Measurements from ENCODE around the gene DIP2B. TPM values are rescaled to one million over a fixed set of nuclear protein-coding genes. Genes with fewer than 3 reads are reported as not detected.

DIP2B gene
- polyA plus RNA-seq, 1 of the 3 experiments (the other 2 are of a cell fraction), result 6.6 TPM

DNA sequence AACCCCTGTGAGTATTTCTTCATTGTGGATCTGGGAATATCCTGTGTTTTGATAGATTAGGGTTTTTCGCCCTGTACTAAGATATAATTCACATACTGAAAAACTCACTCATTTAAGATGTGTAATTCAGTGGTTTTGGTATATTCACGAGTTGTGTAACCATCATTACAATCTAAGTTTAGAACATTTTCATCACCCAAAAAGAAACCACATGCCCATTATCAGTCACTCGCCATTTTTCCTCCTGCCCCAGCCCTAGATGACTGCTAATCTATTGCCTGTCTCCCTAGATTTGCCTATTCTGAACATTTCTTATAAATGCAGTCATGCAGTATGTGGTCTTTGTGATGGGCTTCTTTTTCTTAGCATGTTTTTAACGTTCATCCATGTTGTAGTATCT is 191.2 kb downstream of the DIP2B start:
- Histone ChIP-seq H2AFZ (ENCODE audit: low read depth) (no peak overlapping the region), H3K4me3 (ENCODE audit: low read depth in 2 of 2, low read length in 1 of 2) (no peak overlapping the region), H3K9ac (no peak overlapping the region), H3K4me2 (no peak overlapping the region), H3K27ac (ENCODE audit: low read depth in 2 of 2, low read length in 1 of 2) (no peak overlapping the region), H3K27me3 (ENCODE audit: insufficient read depth) (no peaks in the 10 kb centered on the region), H3F3A (replicated peaks; ENCODE audit: insufficient read depth) (no peaks in the 10 kb centered on the region), H3K36me3 (replicated peaks in 1 of 2; ENCODE audit: control insufficient read depth in 1 of 2, insufficient read depth in 2 of 2, low read length in 1 of 2) (peaks cover 53 to 60% of the 10 kb centered on the region in 2 experiments), H4K20me1 (ENCODE audit: insufficient read depth) (no peaks in the 10 kb centered on the region), H3K9me3 (no peaks in the 10 kb centered on the region), H3K79me2 (ENCODE audit: insufficient read depth) (no peaks in the 10 kb centered on the region), H3K9me2 (no peaks in the 10 kb centered on the region), H3K4me1 (ENCODE audit: control insufficient read depth in 1 of 2, insufficient read depth in 2 of 2, low read depth in 1 of 2, low read length in 1 of 2) (no peaks in the 10 kb centered on the region; a peak in 1 of 4 replicates)
- POLR2A ChIA-PET, result no interaction called here
- no peak for TF ChIP-seq FOSL2 (IDR thresholded peaks at IDR 0.05; ENCODE audit: borderline replicate concordance, low read depth)
- no peak for TF ChIP-seq MAX (IDR thresholded peaks at IDR 0.05; ENCODE audit: low read depth)
- no peak for TF ChIP-seq TCF12 (IDR thresholded peaks at IDR 0.05)
- WGBS (ENCODE audit: low lambda C conversion rate), result 92% methylated on average over 4 of the region's 4 CpGs
- CTCF ChIA-PET, result interaction anchor here (1.2 to 2.1 kb wide), 3 partner anchors 9 to 58 kb away, joined by 3 to 5 read pairs (median 4); no protein-coding TSS in a partner anchor
- no peak for DNase-seq

DNA sequence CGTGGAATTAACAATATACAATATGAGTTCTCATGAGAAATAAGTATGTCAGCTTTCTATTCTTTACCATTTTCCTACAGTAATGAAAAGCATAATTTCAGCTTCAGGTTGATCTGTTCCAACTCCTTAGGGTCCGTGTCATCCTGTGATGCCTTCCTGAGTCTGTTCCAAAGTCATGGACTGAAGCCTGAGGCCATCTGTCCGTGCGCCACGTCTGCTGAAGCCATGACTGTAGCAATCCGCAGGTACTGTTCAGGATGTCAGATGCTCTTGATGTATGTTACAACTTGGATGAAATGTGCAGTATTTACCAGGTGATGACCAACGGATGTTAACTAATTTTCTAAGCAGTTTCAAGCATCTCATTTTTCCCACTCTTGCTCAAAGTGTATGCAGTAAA is 192.1 kb downstream of the DIP2B start:
- Histone ChIP-seq H3K27ac (ENCODE audit: low read depth in 2 of 2, low read length in 1 of 2) (no peak overlapping the region), H3K9me3 (no peaks in the 10 kb centered on the region), H3K9ac (no peak overlapping the region), H3F3A (replicated peaks; ENCODE audit: insufficient read depth) (no peaks in the 10 kb centered on the region), H2AFZ (ENCODE audit: low read depth) (no peak overlapping the region), H3K27me3 (ENCODE audit: insufficient read depth) (no peaks in the 10 kb centered on the region), H3K4me2 (no peak overlapping the region), H3K9me2 (no peaks in the 10 kb centered on the region), H3K4me1 (ENCODE audit: control insufficient read depth in 1 of 2, insufficient read depth in 2 of 2, low read depth in 1 of 2, low read length in 1 of 2) (no peaks in the 10 kb centered on the region; a peak in 1 of 4 replicates), H3K79me2 (ENCODE audit: insufficient read depth) (no peaks in the 10 kb centered on the region), H3K36me3 (replicated peaks in 1 of 2; ENCODE audit: control insufficient read depth in 1 of 2, insufficient read depth in 2 of 2, low read length in 1 of 2) (peaks cover 49 to 61% of the 10 kb centered on the region in 2 experiments), H3K4me3 (ENCODE audit: low read depth in 2 of 2, low read length in 1 of 2) (no peak overlapping the region), H4K20me1 (ENCODE audit: insufficient read depth) (no peaks in the 10 kb centered on the region)
- no peak for DNase-seq
- TF ChIP-seq JUND (IDR thresholded peaks at IDR 0.05) (no peak), SMC3 (IDR thresholded peaks at IDR 0.05; ENCODE audit: low read depth, low read length) (no peak), EP300 (IDR thresholded peaks at IDR 0.05; ENCODE audit: borderline replicate concordance in 1 of 2, low read depth in 1 of 2, low read length in 1 of 2) (no peak), CTCF (IDR thresholded peaks at IDR 0.05) (no peak), REST (IDR thresholded peaks at IDR 0.05; ENCODE audit: low read depth, low read length) (no peak), TAF1 (IDR thresholded peaks at IDR 0.05; ENCODE audit: borderline replicate concordance, low read depth, low read length) (no peak), YY1 (IDR thresholded peaks at IDR 0.05; ENCODE audit: low read depth) (no peak), RAD21 (IDR thresholded peaks at IDR 0.05; ENCODE audit: low read length) (no peak), ELF1 (IDR thresholded peaks at IDR 0.05) (no peak), RCOR1 (IDR thresholded peaks at IDR 0.05; ENCODE audit: low read length) (no peak), RFX5 (IDR thresholded peaks at IDR 0.05; ENCODE audit: low read length) (no peak)
- TF ChIP-seq, protein P1, sequence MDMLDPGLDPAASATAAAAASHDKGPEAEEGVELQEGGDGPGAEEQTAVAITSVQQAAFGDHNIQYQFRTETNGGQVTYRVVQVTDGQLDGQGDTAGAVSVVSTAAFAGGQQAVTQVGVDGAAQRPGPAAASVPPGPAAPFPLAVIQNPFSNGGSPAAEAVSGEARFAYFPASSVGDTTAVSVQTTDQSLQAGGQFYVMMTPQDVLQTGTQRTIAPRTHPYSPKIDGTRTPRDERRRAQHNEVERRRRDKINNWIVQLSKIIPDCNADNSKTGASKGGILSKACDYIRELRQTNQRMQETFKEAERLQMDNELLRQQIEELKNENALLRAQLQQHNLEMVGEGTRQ (IDR thresholded peaks at IDR 0.05; ENCODE audit: borderline replicate concordance, low read depth, low read length), result no peak
- ChIA-PET CTCF (interaction anchor here (1.1 to 2.1 kb wide), 3 partner anchors 13 to 59 kb away, joined by 3 to 5 read pairs (median 4); no protein-coding TSS in a partner anchor), POLR2A (no interaction called here)
- 94% methylated on average over 7 of the region's 7 CpGs for WGBS (ENCODE audit: low lambda C conversion rate)
